ENCODE results near the gene VANGL1. TPM values are rescaled to one million over a fixed set of nuclear protein-coding genes. Genes with fewer than 3 reads are reported as not detected.
A peak's percentile ranks its signal among the peaks of the same experiment; 100 is the strongest.

The VANGL1 gene
- total and polyA plus RNA-seq, 2 of the 8 experiments (the other 6 are each of a cell fraction or from before 2014, with no cell fraction given), result 9.4 to 13.4 TPM

- TF ChIP-seq JUN (IDR thresholded peaks at IDR 0.05; ENCODE audit: low read depth, low read length) (no peak), CTCF (IDR thresholded peaks at IDR 0.05; ENCODE audit: control extremely low read depth in 1 of 3, insufficient read depth in 1 of 3, low read depth in 1 of 3, low read length in 3 of 3) (peak in 1 of 3 experiments; percentile 20; a peak in 1 of 4 replicates)
- POLR2A ChIA-PET (ENCODE audit: partially characterized antibody), result interaction anchor here (0.7 kb wide), 1 partner anchor 53 kb away, joined by 3 read pairs; no protein-coding TSS in a partner anchor
Measured at GRCh38 chr1:115718011-115718754, 76.4 kb downstream of the VANGL1 start.

More at GRCh38 chr1:115718011-115718754, 76.4 kb downstream of the VANGL1 start:
- H2BK20ac ChIP-seq (ENCODE audit: low read length), result no peak overlapping the region
- H3K4me3 ChIP-seq (ENCODE audit: extremely low read depth in 1 of 4, insufficient read depth in 2 of 4, low read depth in 3 of 4, low read length in 4 of 4), result no peak overlapping the region
- H2BK12ac ChIP-seq (ENCODE audit: low read depth, low read length), result no peak overlapping the region
- H3K9ac ChIP-seq (replicated peaks in 1 of 4; ENCODE audit: extremely low read depth in 1 of 4, low read depth in 3 of 4, low read length in 3 of 4), result no peak overlapping the region
- no peak overlapping the region for H4K5ac ChIP-seq (ENCODE audit: insufficient read length, low read depth, low read length)
- no peak overlapping the region for H3K23ac ChIP-seq (ENCODE audit: insufficient read length)
- peaks cover 0 to 4% (median 0%) of the 10 kb centered on the region in 4 experiments; a peak in 3 of 7 replicates for H3K4me1 ChIP-seq (replicated peaks in 1 of 4; ENCODE audit: control insufficient read depth in 3 of 4, insufficient read depth in 4 of 4, low read length in 3 of 4)
- H3K27me3 ChIP-seq (replicated peaks in 1 of 4; ENCODE audit: control insufficient read depth in 3 of 4, extremely low read depth in 1 of 4, insufficient read depth in 3 of 4, low read length in 3 of 4), result no peaks in the 10 kb centered on the region
- no peak overlapping the region for H3K4ac ChIP-seq (replicated peaks; ENCODE audit: insufficient read length, low read depth, low read length)
- H3K18ac ChIP-seq (ENCODE audit: extremely low read depth, low read length), result no peak overlapping the region
- H4K8ac ChIP-seq (ENCODE audit: extremely low read depth, insufficient read depth, low read length), result no peak overlapping the region
- H2AK5ac ChIP-seq (ENCODE audit: low read depth, low read length), result no peak overlapping the region
- CTCF ChIA-PET (ENCODE audit: partially characterized antibody), result interaction anchor here (0.6 to 18.6 kb wide), 24 partner anchors 8 to 315 kb away, joined by 3 to 370 read pairs (median 5); partner anchors contain the start of gene CASQ2
- no peak overlapping the region for H2BK5ac ChIP-seq (ENCODE audit: low read depth, low read length)
- 90 to 100% methylated on average over 1 to 5 of the region's 5 CpGs for WGBS, 2 experiments (ENCODE audit: extremely low coverage in 1 of 2, insufficient coverage in 1 of 2, insufficient read length in 1 of 2, insufficient replicate concordance in 2 of 2, low coverage in 1 of 2, low lambda C conversion rate in 2 of 2, missing lambda C conversion rate in 1 of 2)
- H2AFZ ChIP-seq (ENCODE audit: low read length), result no peak overlapping the region
- FAIRE-seq (no peak), DNase-seq (ENCODE audit: low read depth in 1 of 2, low spot score in 2 of 2) (no peak)
- H3K14ac ChIP-seq (ENCODE audit: insufficient read length), result no peak overlapping the region
- H3K36me3 ChIP-seq (ENCODE audit: control insufficient read depth in 2 of 4, insufficient read depth in 4 of 4, low read length in 3 of 4), result no peaks in the 10 kb centered on the region
- no peaks in the 10 kb centered on the region for H3K23me2 ChIP-seq (ENCODE audit: low read depth, low read length)
- H3K4me2 ChIP-seq (ENCODE audit: insufficient read depth in 1 of 2, low read depth in 2 of 2, low read length in 2 of 2), result no peak overlapping the region
- H3K9me3 ChIP-seq (ENCODE audit: insufficient read depth in 2 of 2, low read depth in 1 of 2, low read length in 1 of 2), result no peaks in the 10 kb centered on the region
- no peak overlapping the region for H2BK15ac ChIP-seq (ENCODE audit: low read length)
- no peaks in the 10 kb centered on the region for H4K20me1 ChIP-seq (replicated peaks in 1 of 2; ENCODE audit: control insufficient read depth in 1 of 2, insufficient read depth in 2 of 2, low read length in 2 of 2)
- H3K79me2 ChIP-seq (ENCODE audit: control insufficient read depth in 1 of 2, insufficient read depth in 2 of 2, low read length in 2 of 2), result no peaks in the 10 kb centered on the region
- H3K79me1 ChIP-seq (ENCODE audit: low read depth, low read length), result no peaks in the 10 kb centered on the region
- H3K56ac ChIP-seq (replicated peaks; ENCODE audit: insufficient read length, low read depth, low read length), result no peak overlapping the region
- no peak overlapping the region for H3K27ac ChIP-seq (ENCODE audit: low read depth, low read length)
- no peak overlapping the region for H4K91ac ChIP-seq (replicated peaks; ENCODE audit: insufficient read length, low read length)
- no peak overlapping the region for H2BK120ac ChIP-seq (replicated peaks; ENCODE audit: low read depth, low read length)

All from H1 (cell line).